ENCODE results near the gene PTPRD.

Gene PTPRD

DNA sequence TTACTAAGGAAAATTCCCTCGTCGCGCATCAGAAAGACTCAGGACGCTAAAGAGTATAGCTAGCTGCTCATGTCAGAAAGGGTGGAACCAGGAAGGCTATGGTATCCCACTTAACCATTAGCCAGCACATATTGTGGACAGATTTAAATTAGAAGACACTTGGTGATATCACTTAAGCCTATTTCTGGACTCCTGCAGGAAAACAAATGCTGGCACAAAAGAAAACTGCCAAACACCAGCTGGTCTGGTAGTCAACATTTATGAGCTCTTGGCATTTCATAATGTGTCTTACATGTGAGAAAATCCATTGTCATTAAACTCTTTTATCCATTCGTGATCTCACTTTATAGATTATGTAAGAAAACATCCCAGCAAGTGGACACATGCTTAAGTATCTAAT lies 377.4 kb downstream of the PTPRD start:
- H3K4me3 ChIP-seq (ENCODE audit: low read depth, low read length): no peak overlapping the region
- no peak for DNase-seq (ENCODE audit: low read depth)
- TF ChIP-seq, protein P1, sequence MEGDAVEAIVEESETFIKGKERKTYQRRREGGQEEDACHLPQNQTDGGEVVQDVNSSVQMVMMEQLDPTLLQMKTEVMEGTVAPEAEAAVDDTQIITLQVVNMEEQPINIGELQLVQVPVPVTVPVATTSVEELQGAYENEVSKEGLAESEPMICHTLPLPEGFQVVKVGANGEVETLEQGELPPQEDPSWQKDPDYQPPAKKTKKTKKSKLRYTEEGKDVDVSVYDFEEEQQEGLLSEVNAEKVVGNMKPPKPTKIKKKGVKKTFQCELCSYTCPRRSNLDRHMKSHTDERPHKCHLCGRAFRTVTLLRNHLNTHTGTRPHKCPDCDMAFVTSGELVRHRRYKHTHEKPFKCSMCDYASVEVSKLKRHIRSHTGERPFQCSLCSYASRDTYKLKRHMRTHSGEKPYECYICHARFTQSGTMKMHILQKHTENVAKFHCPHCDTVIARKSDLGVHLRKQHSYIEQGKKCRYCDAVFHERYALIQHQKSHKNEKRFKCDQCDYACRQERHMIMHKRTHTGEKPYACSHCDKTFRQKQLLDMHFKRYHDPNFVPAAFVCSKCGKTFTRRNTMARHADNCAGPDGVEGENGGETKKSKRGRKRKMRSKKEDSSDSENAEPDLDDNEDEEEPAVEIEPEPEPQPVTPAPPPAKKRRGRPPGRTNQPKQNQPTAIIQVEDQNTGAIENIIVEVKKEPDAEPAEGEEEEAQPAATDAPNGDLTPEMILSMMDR (conservative IDR thresholded peaks at IDR 0.05; ENCODE audit: low read depth, low read length): no peak

DNA sequence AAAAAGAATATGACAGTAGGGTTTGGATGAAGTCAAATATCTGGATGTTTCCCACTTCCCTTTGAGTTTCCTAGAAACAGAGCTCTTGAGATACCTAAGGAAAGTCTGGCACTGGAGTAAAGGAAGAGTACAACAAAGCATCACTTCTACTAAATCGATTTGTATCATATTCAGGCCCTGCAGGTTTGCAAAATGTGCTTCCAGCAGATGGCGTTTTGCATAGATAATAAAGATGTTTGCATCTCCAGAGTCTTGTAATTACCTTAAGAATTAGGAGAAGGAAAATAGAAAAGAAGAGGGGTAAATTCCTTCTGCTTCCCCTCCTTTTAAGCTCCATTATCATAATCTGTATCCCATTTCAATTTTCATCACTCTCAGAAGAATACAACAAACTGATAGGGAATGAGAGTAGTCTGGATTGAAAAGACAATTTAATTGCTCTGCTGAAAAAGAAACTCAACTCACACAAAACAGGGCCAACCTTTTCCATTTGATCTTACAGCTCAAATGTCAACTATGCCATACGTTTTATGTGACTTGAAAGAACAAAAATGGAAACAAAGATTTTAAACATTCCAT lies 380.4 kb downstream of the PTPRD start:
- TF ChIP-seq, protein P1 (conservative IDR thresholded peaks at IDR 0.05; ENCODE audit: low read depth, low read length): peak; percentile 67
- DNase-seq (ENCODE audit: low read depth): peak; percentile 62
- no peak overlapping the region for H3K4me3 ChIP-seq (ENCODE audit: low read depth, low read length)

DNA sequence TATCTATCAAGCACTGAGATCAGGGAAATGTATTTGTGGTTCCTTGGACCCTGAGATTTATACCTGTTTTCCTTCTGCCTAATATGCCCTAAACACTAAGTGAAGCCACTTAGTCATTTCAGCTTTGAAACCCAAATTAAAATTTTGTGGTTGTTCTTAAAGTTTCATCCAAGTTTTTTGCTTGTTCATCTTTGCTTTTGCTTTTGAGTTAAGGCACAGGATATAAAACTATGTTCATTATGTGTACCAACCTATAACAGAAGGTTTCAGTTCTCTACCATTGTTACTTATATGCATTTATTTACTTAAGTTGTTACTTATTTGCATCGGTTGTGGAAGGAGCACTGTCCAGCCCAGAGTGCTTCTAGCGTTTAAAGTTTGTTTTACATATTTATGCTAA lies 382.3 kb downstream of the PTPRD start:
- TF ChIP-seq, protein P1 (conservative IDR thresholded peaks at IDR 0.05; ENCODE audit: low read depth, low read length): no peak
- H3K4me3 ChIP-seq (ENCODE audit: low read depth, low read length): no peak overlapping the region
- no peak for DNase-seq (ENCODE audit: low read depth)

DNA sequence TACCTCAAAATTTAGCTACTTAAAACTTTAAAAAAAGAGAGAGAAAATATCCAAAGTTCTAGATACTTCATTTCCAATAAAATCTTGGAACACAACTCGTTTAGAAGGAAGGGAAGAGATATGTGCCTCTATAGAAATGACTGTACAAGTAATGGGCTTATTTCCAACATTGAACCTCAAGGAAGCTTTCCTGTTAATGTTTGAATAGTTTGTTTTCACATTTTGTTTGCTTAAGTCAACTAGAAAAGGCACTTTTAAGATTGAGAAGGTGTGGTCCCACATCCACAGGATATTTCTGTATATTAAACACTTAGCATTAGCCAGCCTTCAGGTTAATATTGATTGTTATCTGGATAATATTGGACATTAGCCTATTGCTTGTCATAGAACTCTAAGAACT lies 384.7 kb downstream of the PTPRD start:
- no peak for DNase-seq (ENCODE audit: low read depth)
- H3K4me3 ChIP-seq (ENCODE audit: low read depth, low read length): no peak overlapping the region
- TF ChIP-seq, protein P1 (conservative IDR thresholded peaks at IDR 0.05; ENCODE audit: low read depth, low read length): no peak

DNA sequence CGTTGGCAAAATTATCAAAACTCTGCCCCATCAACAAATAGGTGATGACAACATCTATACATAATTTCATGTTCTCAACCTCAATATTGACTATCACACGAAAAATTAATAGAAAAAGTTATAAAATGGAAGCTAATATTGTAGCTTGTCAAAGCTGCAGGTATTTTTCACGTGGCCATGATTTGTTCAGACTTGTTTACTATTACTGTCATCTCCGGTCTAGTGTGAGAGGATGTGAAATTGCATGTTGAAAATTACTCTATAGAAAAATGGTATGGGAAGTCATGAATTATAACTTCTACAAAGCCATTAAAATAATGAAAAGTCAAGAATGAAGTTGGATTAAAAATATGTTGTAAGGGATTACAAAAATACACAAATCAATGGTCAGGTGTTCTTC lies 385.8 kb downstream of the PTPRD start:
- TF ChIP-seq, protein P1 (conservative IDR thresholded peaks at IDR 0.05; ENCODE audit: low read depth, low read length): no peak
- no peak for DNase-seq (ENCODE audit: low read depth)
- no peak overlapping the region for H3K4me3 ChIP-seq (ENCODE audit: low read depth, low read length)

DNA sequence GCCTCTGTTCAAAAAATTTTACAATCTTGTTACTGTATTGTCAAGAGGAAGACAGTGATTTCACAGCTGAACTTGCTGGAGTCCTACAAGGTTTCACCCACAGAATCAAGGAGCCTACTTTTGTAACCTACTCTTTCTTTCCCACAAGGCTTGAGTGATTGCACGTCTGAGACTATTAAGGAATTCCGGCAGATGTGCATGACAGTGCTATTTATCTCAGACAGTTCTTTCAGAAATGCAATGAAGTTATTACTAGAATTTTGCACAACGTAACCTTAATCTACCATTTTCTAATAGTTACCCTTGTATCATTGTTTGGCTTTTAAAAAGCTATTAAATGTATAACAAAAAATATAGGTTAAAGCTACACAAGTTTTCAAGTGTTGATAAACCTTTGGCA lies 400.1 kb downstream of the PTPRD start:
- no peak overlapping the region for H3K4me3 ChIP-seq (ENCODE audit: low read depth, low read length)
- TF ChIP-seq, protein P1 (conservative IDR thresholded peaks at IDR 0.05; ENCODE audit: low read depth, low read length): no peak
- no peak for DNase-seq (ENCODE audit: low read depth)

DNA sequence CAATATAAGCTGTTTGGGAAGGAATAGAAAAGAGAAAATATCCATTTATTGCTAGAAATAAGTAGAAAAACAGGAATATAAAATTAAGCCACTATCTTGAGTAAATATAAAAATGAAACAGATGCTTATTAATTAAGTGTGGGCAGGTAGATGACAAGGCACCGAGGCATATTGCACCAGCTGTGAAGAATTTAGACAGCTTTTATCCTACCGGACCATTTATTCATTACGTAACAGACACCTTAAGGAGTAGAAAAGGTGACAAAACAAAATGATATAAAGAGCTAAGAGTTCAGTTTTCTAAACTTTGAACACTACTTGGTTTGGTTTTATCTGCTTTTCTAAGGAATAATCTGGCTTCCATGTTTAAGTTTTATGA lies 404.1 kb downstream of the PTPRD start:
- no peak for DNase-seq (ENCODE audit: low read depth)
- peak overlapping the region; percentile 35 for H3K4me3 ChIP-seq (ENCODE audit: low read depth, low read length)
- TF ChIP-seq, protein P1 (conservative IDR thresholded peaks at IDR 0.05; ENCODE audit: low read depth, low read length): no peak

All from choroid plexus epithelial cell (primary cell).